NT2/D1 (cell line): ENCODE data around the gene DNAJA2.
"Not testable (repeated sequence)": the region's sequence is repeated elsewhere in the genome, so short reads cannot be mapped to it uniquely, and the experiment has no call there.

Source experiments
- DNase-seq: peaks from one replicate; pipeline ENCODE4 v3.0.0-alpha.2; 2011; ENCODE audit warnings: low read depth, low spot score
- H3K27me3 ChIP-seq: 2 replicates; pipeline ENCODE4 v1.6.0; 2011; ENCODE audit warnings: mild to moderate bottlenecking; ENCODE audit not compliant: insufficient read length, insufficient read depth
- H3K36me3 ChIP-seq: 2 replicates; pipeline ENCODE4 v1.6.1; 2011; ENCODE audit warnings: mild to moderate bottlenecking, low read length, mixed read lengths; ENCODE audit not compliant: insufficient read depth, insufficient read length
- H3K4me1 ChIP-seq: 2 replicates; pipeline ENCODE4 v1.5.1; 2011; ENCODE audit not compliant: insufficient read depth, insufficient read length
- H3K4me3 ChIP-seq: 2 replicates; pipeline ENCODE4 v1.5.1; 2011; ENCODE audit warnings: low read depth; ENCODE audit not compliant: insufficient read length
- H3K9ac ChIP-seq: 2 replicates; pipeline ENCODE4 v1.6.0; 2011; ENCODE audit warnings: low read depth; ENCODE audit not compliant: insufficient read length
- H3K9me3 ChIP-seq: 2 replicates; pipeline ENCODE4 v1.5.1; 2011; ENCODE audit warnings: mild to moderate bottlenecking, low read length; ENCODE audit not compliant: insufficient read depth
- SUZ12 ChIP-seq: IDR thresholded peaks from 2 replicates; pipeline ENCODE4 v1.6.1; 2011; ENCODE audit not compliant: insufficient read length, insufficient read depth; ENCODE audit errors: extremely low read depth
- YY1 ChIP-seq: IDR thresholded peaks from 2 replicates; pipeline ENCODE4 v1.6.1; 2011; ENCODE audit not compliant: insufficient read length, insufficient read depth
- ZNF274 ChIP-seq: IDR thresholded peaks from 2 replicates; pipeline ENCODE4 v1.6.1; 2011; ENCODE audit warnings: mild to moderate bottlenecking, low read depth, low read length

The DNAJA2 gene

GRCh38 chr16:47008612-47009011, 35.1 kb upstream of the DNAJA2 start:
- Histone ChIP-seq H3K9ac (no peak overlapping the region), H3K4me1 (no peaks in the 10 kb centered on the region), H3K9me3 (no peaks in the 10 kb centered on the region), H3K27me3 (no peaks in the 10 kb centered on the region), H3K36me3 (no peaks in the 10 kb centered on the region), H3K4me3 (no peak overlapping the region)
- DNase-seq = no peak
- TF ChIP-seq YY1 (no peak), SUZ12 (no peak)

DNA sequence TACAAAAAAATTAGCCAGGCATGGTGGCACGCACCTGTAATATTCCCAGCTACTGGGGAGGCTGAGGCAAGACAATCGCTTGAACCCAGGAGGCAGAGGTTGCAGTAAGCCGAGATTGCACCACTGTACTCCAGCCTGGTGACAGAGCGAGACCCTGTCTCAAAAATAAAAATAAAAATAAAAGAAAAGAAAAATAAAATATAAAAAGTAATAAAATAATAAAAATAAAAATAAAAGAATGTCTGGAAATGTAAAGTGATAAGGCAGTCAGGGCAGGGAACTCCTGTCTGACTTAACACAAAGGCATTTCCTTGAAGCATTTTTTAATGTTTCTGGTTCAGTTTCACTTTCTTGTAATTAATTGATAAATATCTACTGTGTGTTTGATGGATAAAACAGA, 34.7 kb upstream of the DNAJA2 start:
- no peaks in the 10 kb centered on the region for H3K36me3 ChIP-seq
- H3K4me1 ChIP-seq = no peaks in the 10 kb centered on the region
- no peak for TF ChIP-seq YY1
- TF ChIP-seq SUZ12 = no peak
- TF ChIP-seq ZNF274 = no peak
- H3K4me3 ChIP-seq = no peak overlapping the region
- no peaks in the 10 kb centered on the region for H3K27me3 ChIP-seq
- H3K9ac ChIP-seq = no peak overlapping the region
- DNase-seq = no peak
- H3K9me3 ChIP-seq = no peaks in the 10 kb centered on the region

- Histone ChIP-seq H3K36me3 (no peaks in the 10 kb centered on the region), H3K27me3 (no peaks in the 10 kb centered on the region), H3K9ac (no peak overlapping the region), H3K4me1 (no peaks in the 10 kb centered on the region), H3K9me3 (no peaks in the 10 kb centered on the region), H3K4me3 (no peak overlapping the region)
- TF ChIP-seq YY1 (no peak), ZNF274 (no peak), SUZ12 (no peak)
- DNase-seq = no peak
Measured at GRCh38 chr16:47004652-47005051, 31.2 kb upstream of the DNAJA2 start.

DNA sequence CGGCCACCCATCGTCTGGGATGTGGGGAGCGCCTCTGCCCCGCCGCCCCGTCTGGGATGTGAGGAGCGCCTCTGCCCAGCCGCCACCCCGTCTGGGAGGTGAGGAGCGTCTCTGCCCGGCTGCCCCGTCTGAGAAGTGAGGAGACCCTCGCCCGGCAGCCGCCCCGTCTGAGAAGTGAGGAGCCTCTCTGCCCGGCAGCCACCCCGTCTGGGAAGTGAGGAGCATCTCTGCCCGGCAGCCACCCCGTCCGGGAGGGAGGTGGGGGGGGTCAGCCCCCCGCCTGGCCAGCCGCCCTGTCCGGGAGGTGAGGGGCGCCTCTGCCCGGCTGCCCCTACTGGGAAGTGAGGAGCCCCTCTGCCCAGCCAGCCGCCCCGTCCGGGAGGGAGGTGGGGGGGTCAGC, 26.6 kb upstream of the DNAJA2 start:
- not testable (repeated sequence) for H3K4me3 ChIP-seq, DNase-seq, H3K9ac ChIP-seq, H3K4me1 ChIP-seq, H3K36me3 ChIP-seq, H3K27me3 ChIP-seq
- peaks cover 14% of the 10 kb centered on the region; the same call in 1 of the 2 replicates for H3K9me3 ChIP-seq

DNA sequence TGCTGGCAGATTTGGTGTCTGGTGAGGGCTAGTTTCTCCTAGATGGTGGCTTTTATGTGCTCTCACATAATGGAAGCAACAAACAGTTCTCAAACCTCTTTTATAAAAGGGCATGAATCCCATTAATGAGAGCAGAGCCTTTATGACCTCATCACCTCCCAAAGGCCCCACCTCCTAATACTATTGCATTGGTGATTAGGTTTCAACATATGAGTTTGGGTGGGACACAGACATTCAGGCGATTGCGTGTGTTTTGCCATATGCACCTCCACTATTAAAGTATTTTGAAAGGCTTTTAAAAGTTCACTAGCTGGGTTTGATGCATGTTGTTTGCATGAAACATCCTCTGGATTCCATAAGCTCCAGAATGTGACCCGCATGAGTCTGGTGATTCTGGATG, 24.4 kb upstream of the DNAJA2 start:
- Histone ChIP-seq H3K27me3 (no peaks in the 10 kb centered on the region), H3K4me3 (no peak overlapping the region), H3K9me3 (peaks cover 14% of the 10 kb centered on the region; the same call in 1 of the 2 replicates), H3K4me1 (peaks cover 1% of the 10 kb centered on the region), H3K36me3 (no peaks in the 10 kb centered on the region), H3K9ac (no peak overlapping the region)
- TF ChIP-seq ZNF274 = no peak
- no peak for TF ChIP-seq YY1
- TF ChIP-seq SUZ12 = no peak
- no peak for DNase-seq

DNA sequence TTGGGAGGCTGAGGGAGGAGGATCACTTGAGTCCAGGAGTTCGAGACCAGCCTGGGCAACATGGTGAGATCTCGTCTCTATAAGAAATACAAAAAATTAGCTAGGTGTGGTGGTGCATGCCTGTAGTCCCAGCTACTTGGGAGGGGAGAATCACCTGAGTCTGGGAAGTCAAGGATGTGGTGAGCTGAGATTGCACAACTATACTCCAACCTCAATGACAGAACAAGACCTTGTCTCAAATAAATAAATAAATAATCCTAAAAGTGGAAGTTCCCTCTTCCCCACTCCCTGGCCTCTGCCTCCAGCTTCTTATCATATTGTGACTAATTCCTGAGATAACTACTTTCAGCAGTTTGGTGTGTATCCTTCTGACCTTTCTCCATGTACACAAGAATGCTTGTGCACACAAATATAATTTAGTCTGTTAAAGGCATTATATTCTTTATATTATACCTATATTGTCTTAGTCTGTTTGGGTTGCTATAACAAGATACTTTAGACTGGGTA, 23.5 kb upstream of the DNAJA2 start:
- no peak overlapping the region for H3K4me3 ChIP-seq
- DNase-seq = no peak
- TF ChIP-seq ZNF274 (no peak), YY1 (no peak), SUZ12 (no peak)
- H3K36me3 ChIP-seq = no peaks in the 10 kb centered on the region
- H3K4me1 ChIP-seq = peaks cover 1% of the 10 kb centered on the region
- no peak overlapping the region for H3K9ac ChIP-seq
- H3K27me3 ChIP-seq = no peaks in the 10 kb centered on the region
- H3K9me3 ChIP-seq = peaks cover 22% of the 10 kb centered on the region; the same call in 1 of the 2 replicates

- no peak overlapping the region for H3K9ac ChIP-seq
- H3K36me3 ChIP-seq = no peaks in the 10 kb centered on the region
- H3K27me3 ChIP-seq = no peaks in the 10 kb centered on the region
- TF ChIP-seq YY1 (no peak), ZNF274 (no peak), SUZ12 (no peak)
- peaks cover 28% of the 10 kb centered on the region for H3K9me3 ChIP-seq
- no peak overlapping the region for H3K4me3 ChIP-seq
- DNase-seq = no peak
- peaks cover 1% of the 10 kb centered on the region for H3K4me1 ChIP-seq
Measured at GRCh38 chr16:46996391-46996790, 22.9 kb upstream of the DNAJA2 start.

DNA sequence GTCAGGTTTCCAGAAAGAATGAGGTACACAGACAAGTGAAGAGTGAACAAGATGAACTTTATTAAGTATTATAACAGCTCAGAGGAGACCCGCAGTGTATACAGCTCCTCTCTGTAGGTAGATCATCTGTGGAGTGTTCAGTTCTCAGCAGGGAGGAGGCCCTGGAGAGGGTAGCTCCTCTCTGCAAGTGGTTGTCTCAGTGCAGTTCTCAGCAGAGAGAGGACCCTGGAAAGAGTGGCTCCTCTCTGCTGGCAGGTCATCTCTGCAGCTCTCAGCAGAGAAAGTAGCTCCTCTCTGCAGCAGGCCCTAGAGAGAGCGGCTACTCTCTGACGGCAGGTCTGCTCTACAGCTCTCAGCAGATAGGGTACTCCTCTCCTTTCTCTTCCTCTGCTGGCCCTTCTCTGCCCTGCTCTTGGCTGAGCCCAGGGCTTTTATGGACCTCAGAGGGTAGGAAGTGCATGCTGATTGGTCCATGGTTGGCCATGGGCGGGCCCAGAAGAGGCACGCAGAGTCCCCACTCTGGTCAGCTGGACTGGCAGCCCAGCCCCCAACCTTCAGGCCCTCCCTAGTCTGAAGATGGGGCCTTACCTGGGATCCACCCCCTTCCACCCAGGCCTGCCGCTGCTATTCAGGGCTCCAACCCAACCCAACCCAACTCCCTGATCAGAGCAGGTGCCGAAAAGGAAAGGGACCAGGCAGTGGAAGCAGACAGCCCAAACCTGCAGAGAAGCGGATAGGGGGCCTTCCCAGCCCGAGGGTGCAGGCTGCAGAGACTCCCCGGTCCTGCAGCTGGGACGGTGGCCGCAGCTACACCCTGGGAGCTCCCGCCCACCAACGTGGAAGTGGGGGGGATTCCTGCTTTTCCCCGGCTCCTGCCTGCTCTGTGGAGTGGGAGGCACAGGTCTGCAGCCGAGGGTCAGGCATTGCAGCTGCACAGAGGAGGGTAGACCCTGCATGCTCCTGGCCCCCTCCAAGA, 18.5 kb upstream of the DNAJA2 start:
- TF ChIP-seq SUZ12 (no peak), YY1 (no peak), ZNF274 (no peak)
- no peaks in the 10 kb centered on the region for H3K27me3 ChIP-seq
- H3K4me3 ChIP-seq = no peak overlapping the region
- peaks cover 1% of the 10 kb centered on the region for H3K4me1 ChIP-seq
- no peaks in the 10 kb centered on the region for H3K36me3 ChIP-seq
- H3K9me3 ChIP-seq = peaks cover 19% of the 10 kb centered on the region
- H3K9ac ChIP-seq = no peak overlapping the region
- no peak for DNase-seq
